ENCODE measurements around the gene LMLN.

- TF ChIP-seq RAD21 (IDR thresholded peaks at IDR 0.05; ENCODE audit: low read length) = no peak
- no peak for TF ChIP-seq CTCF (IDR thresholded peaks at IDR 0.05)
- TF ChIP-seq NRF1 (IDR thresholded peaks at IDR 0.05; ENCODE audit: low read depth, low read length) = no peak
- no peak for TF ChIP-seq POLR2AphosphoS5 (IDR thresholded peaks at IDR 0.05; ENCODE audit: low read depth, low read length)
Observed at GRCh38 chr3:198064420-198064819, 104.4 kb downstream of the LMLN start.

All from SK-N-SH (cell line).